ENCODE measurements around the gene NDC1.

Gene NDC1

GRCh38 chr1:53733975-53734649, 104.0 kb downstream of the NDC1 start:
- DNase-seq (ENCODE audit: insufficient read length, low spot score), result peak; percentile 28
- FAIRE-seq, result no peak

- FAIRE-seq, result no peak
- no peak for DNase-seq (ENCODE audit: insufficient read length, low spot score)
Observed at GRCh38 chr1:53733447-53733931, 104.6 kb downstream of the NDC1 start.

GRCh38 chr1:53732912-53733317, 105.2 kb downstream of the NDC1 start:
- FAIRE-seq (no peak), DNase-seq (ENCODE audit: insufficient read length, low spot score) (no peak)

GRCh38 chr1:53732409-53732808, 105.7 kb downstream of the NDC1 start:
- FAIRE-seq (no peak), DNase-seq (ENCODE audit: insufficient read length, low spot score) (no peak)

GRCh38 chr1:53731779-53732305, 106.3 kb downstream of the NDC1 start:
- FAIRE-seq (no peak), DNase-seq (ENCODE audit: insufficient read length, low spot score) (no peak)

GRCh38 chr1:53731043-53731600, 107.0 kb downstream of the NDC1 start:
- no peak for FAIRE-seq
- no peak for DNase-seq (ENCODE audit: insufficient read length, low spot score)

GRCh38 chr1:53730224-53730865, 107.8 kb downstream of the NDC1 start:
- DNase-seq (ENCODE audit: insufficient read length, low spot score), result no peak
- no peak for FAIRE-seq

GRCh38 chr1:53729456-53730223, 108.5 kb downstream of the NDC1 start:
- no peak for DNase-seq (ENCODE audit: insufficient read length, low spot score)
- no peak for FAIRE-seq

GRCh38 chr1:53728702-53729455, 109.2 kb downstream of the NDC1 start:
- no peak for DNase-seq (ENCODE audit: insufficient read length, low spot score)
- FAIRE-seq, result no peak

- no peak for DNase-seq (ENCODE audit: insufficient read length, low spot score)
- no peak for FAIRE-seq
Observed at GRCh38 chr1:53728196-53728595, 109.9 kb downstream of the NDC1 start.

- no peak for FAIRE-seq
- DNase-seq (ENCODE audit: insufficient read length, low spot score), result no peak
Observed at GRCh38 chr1:53727461-53728092, 110.5 kb downstream of the NDC1 start.

- DNase-seq (ENCODE audit: insufficient read length, low spot score), result no peak
- FAIRE-seq, result no peak
Observed at GRCh38 chr1:53726009-53726600, 112.0 kb downstream of the NDC1 start.

GRCh38 chr1:53725238-53725689, 112.8 kb downstream of the NDC1 start:
- DNase-seq (ENCODE audit: insufficient read length, low spot score) (no peak), FAIRE-seq (no peak)

- DNase-seq (ENCODE audit: insufficient read length, low spot score) (no peak), FAIRE-seq (no peak)
Observed at GRCh38 chr1:53722025-53722424, 116.1 kb downstream of the NDC1 start.

- FAIRE-seq (no peak), DNase-seq (ENCODE audit: insufficient read length, low spot score) (no peak)
Observed at GRCh38 chr1:53721088-53721487, 117.0 kb downstream of the NDC1 start.

GRCh38 chr1:53719469-53719868, 118.6 kb downstream of the NDC1 start:
- DNase-seq (ENCODE audit: insufficient read length, low spot score), result no peak
- no peak for FAIRE-seq

- FAIRE-seq (no peak), DNase-seq (ENCODE audit: insufficient read length, low spot score) (no peak)
Observed at GRCh38 chr1:53718443-53718842, 119.7 kb downstream of the NDC1 start.

GRCh38 chr1:53717025-53717804, 120.9 kb downstream of the NDC1 start:
- FAIRE-seq (no peak), DNase-seq (ENCODE audit: insufficient read length, low spot score) (no peak)

- FAIRE-seq (no peak), DNase-seq (ENCODE audit: insufficient read length, low spot score) (no peak)
Observed at GRCh38 chr1:53716150-53716549, 121.9 kb downstream of the NDC1 start.

Measured in HTR-8/SVneo (cell line).